Right ventricle myocardium inferior (tissue), 1 donor: Measurements from ENCODE around the gene MRPS16. TPM values are rescaled to one million over a fixed set of nuclear protein-coding genes. Genes with fewer than 3 reads are reported as not detected.
A peak's percentile ranks its signal among the peaks of the same experiment; 100 is the strongest.

Experiments
- ATAC-seq: fragments of 200-7000 bp; cut with Tn5 transposase; one replicate; pipeline ENCODE4 v1.9.1; 2020; ENCODE audit warnings: mild to moderate bottlenecking, moderate library complexity
- DNase-seq: peaks from one replicate; pipeline ENCODE4 v3.0.0; 2021; ENCODE audit errors: missing footprints
- intact Hi-C: fragments of 100-400 bp; cut with DNase I; formaldehyde crosslinking; loops from one replicate; pipeline ENCODE4 v1.11.0; 2022
- total RNA-seq: library from RNA; stranded (reverse); fragmentation: NEBNext Ultra II Directional; extraction: Animal tissue kit (Norgen Biotek cat#: 25700); gene quantifications from one replicate; pipeline ENCODE4 v1.2.1, GENCODE V29; 2021
- donor health status: DM: no; HTN: yes; CAD: no; lungs with severe emphysema.

Gene MRPS16
- total RNA-seq, 1 donor from 2014 or later = 106 TPM

- DNase-seq (no peak), ATAC-seq (no peak)
- intact Hi-C loops = no loop called here
These were observed 41.9 kb downstream of the MRPS16 start for GRCh38 chr10:73210395-73211105.

- ATAC-seq (no peak), DNase-seq (no peak)
- intact Hi-C loops = no loop called here
These were observed 42.7 kb downstream of the MRPS16 start for GRCh38 chr10:73209705-73210104.

GRCh38 chr10:73207883-73208282 is 44.6 kb downstream of the MRPS16 start:
- ATAC-seq (peak; percentile 72), DNase-seq (no peak)
- intact Hi-C loops = no loop called here

GRCh38 chr10:73206385-73206784 is 46.1 kb downstream of the MRPS16 start:
- ATAC-seq (no peak), DNase-seq (no peak)
- intact Hi-C loops = no loop called here

- ATAC-seq (no peak), DNase-seq (no peak)
- intact Hi-C loops = no loop called here
These were observed 46.6 kb downstream of the MRPS16 start for GRCh38 chr10:73205890-73206289.

GRCh38 chr10:73205081-73205480 is 47.4 kb downstream of the MRPS16 start:
- intact Hi-C loops = no loop called here
- DNase-seq (no peak), ATAC-seq (no peak)

Other genes starting within 250 kb of the MRPS16 start
- 77.0 TPM for gene P4HA1, start 155.8 kb downstream of the MRPS16 start, total RNA-seq
- gene NUDT13, start 142.2 kb downstream of the MRPS16 start, total RNA-seq = 3.6 TPM
- gene ECD, start 84.6 kb downstream of the MRPS16 start, total RNA-seq = 15.3 TPM
- 12.9 TPM for gene FAM149B1, start 84.5 kb downstream of the MRPS16 start, total RNA-seq
- 8.5 TPM for gene DNAJC9, start 5.4 kb downstream of the MRPS16 start, total RNA-seq
- 1.4 TPM for gene CFAP70, start 106.2 kb upstream of the MRPS16 start, total RNA-seq
- 113 TPM for gene ANXA7, start 161.4 kb upstream of the MRPS16 start, total RNA-seq
- 3.5 TPM for gene MSS51, start 180.9 kb upstream of the MRPS16 start, total RNA-seq
- 62.9 TPM for gene PPP3CB, start 243.4 kb upstream of the MRPS16 start, total RNA-seq